Medulla oblongata (tissue), 1 donor: ENCODE data around the gene MRFAP1.
"Not testable (repeated sequence)": the region's sequence is repeated elsewhere in the genome, so short reads cannot be mapped to it uniquely, and the experiment has no call there.

ENCODE experiments used
- DNase-seq: peaks from one replicate; pipeline ENCODE4 v3.0.0-alpha.2; 2015; ENCODE audit errors: extremely low spot score

Gene MRFAP1

GRCh38 chr4:6634746-6635145 lies 5.7 kb upstream of the MRFAP1 start:
- DNase-seq = no peak

- DNase-seq = no peak
Measured at GRCh38 chr4:6639137-6639680, 1.3 kb upstream of the MRFAP1 start.

- peak; percentile 19 for DNase-seq
Measured at GRCh38 chr4:6641164-6641970, 882 bp downstream of the MRFAP1 start.

DNA sequence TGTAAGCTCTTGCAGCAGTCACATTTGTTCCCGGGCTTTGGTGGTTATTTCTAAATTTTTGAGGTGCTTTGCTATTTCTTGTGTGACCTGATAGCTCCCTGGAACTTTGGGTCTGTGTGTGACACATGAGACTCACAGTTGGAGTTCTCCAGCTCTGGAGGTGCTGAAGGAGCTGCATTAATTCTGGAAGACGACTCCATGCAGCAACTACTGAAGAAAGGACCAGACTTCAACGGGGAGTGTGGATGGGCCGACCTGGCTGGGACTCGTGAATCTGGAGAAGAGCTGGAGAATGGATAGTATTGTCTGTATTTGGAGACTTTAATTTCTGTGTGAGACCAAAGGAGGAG lies 1.5 kb downstream of the MRFAP1 start:
- no peak for DNase-seq

DNA sequence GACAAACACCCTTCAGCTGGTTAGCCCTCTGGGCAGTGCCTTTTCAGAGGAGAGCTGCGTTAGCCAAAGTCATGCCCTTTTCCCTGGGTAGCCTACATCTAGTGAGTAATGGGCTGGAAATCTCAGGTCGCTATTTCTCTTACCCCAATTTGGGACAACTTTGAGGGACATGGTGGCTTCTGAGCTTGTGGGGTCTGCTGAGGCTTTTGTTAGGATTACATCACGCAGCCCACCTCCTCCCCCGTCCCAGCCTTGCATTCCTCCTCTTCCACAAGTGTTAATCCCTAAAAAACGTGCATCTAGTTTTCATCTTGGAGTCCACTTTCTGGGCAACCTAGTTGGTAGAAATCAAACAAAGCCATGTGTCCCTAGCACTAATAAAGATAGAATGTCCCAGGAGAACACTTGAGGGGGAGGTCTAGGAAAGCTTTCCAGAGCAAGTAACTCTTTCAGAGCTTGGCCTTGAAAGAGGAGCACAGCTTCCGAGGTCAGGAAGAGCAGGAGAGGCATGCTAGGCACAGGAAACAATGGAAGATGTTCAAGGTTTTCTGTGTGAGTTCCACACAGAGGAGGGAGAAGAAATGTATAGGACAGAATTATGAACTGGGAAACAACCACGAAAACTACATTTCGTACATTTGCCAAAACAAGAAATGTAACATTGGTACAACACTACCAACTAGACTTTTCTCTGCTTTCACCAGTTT lies 2.8 kb downstream of the MRFAP1 start:
- no peak for DNase-seq

GRCh38 chr4:6644792-6645530 lies 4.5 kb downstream of the MRFAP1 start:
- DNase-seq = no peak

GRCh38 chr4:6647169-6647568 lies 6.7 kb downstream of the MRFAP1 start:
- no peak for DNase-seq

DNA sequence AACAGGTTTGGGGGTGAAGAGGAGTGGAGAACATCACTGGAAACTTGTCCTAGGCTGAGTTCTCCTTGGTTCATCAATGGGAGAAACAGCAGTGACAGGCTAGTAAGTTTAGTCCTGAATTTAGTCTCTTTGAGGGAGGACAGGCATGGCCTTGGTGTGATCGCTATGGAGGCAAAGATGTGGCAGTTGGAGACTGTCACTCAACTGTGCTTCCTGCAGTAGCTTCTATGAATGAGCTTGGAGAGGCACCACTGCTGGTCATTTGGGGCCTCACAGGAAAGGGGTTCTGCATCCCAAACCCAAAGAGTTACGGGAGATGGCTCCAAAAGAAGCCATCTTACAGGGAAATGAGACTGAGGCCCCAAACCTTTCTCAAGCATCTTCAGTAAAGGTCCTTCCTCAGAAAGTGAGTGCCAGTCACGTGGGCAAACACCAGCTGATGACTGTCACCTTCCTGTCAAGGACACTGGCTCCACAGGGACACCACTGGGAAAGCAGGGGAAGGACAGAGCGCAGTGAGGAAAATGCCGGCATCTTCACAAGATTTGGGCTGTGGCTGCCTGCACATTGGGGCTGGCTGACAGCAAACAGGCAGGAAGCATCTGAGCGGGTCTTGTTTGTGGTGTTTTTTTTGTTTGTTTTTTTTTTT lies 7.2 kb downstream of the MRFAP1 start:
- DNase-seq = no peak

DNA sequence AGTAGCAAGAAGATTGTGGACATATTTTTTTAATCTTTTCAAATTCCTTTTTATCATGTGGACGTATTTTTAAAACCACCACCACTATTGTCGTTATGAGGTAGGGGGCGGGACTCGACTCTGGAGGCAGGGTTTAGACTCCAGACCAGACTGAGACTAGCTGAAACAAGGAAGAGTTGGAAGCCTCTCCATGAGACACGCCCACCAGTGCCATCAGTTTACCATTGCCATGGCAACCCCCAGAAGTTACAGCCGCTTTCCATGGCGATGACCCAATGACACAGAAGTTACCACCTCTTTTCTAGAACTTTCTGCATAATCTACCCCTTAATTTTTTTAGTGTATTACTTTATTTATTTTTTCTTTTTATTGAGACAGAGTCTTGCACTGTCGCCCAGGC lies 8.7 kb downstream of the MRFAP1 start:
- no peak for DNase-seq

DNA sequence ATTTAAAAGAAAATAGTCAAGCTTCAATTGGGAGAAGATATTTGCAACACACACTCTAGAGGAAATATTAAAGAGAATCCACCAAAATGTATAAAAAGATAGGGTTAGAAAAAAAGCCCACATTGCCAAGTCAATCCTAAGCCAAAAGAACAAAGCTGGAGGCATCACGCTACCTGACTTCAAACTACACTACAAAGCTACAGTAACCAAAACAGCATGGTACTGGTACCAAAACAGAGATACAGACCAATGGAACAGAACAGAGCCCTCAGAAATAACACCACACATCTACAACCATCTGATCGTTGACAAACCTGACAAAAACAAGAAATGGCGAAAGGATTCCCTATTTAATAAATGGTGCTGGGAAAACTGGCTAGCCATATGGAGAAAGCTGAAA lies 13.7 kb downstream of the MRFAP1 start:
- not testable (repeated sequence) for DNase-seq

DNA sequence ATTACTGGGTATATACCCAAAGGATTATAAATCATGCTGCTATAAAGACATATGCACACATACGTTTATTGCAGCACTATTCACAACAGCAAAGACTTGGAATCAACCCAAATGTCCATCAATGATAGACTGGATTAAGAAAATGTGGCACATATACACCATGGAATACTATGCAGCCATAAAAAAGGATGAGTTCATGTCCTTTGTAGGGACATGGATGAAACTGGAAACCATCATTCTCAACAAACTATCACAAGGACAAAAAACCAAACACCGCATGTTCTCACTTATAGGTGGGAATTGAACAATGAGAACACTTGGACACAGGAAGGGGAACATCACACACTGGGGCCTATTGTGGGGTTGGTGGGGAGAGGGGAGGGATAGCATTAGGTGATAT lies 14.8 kb downstream of the MRFAP1 start:
- not testable (repeated sequence) for DNase-seq

GRCh38 chr4:6655924-6656323 lies 15.4 kb downstream of the MRFAP1 start:
- DNase-seq = no peak

- DNase-seq = no peak
Measured at GRCh38 chr4:6657242-6658208, 17.0 kb downstream of the MRFAP1 start.

- no peak for DNase-seq
Measured at GRCh38 chr4:6658209-6658595, 17.7 kb downstream of the MRFAP1 start.

DNA sequence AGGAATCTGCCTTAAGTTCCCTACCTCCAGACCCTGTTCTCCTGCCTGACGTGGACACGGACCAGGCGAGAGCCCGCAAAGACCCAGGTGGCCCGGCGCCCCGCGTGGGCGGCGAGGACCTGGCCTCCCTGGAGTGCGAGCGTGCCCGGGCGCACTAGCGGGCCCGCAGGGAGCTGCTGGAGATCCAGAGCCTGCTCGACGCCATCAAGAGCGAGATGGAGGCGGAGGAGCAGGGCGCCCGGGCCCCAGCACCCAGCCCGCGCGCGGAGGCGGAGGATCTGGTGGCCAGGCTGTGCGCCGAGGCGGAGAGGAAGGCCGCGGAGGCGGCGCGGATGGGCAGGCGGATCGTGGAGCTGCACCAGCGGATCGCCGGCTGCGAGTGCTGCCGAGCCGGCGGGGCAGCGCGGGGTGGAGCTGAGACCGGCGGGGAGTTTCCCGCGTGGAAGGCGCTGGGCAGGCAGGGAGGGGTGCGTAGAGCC lies 18.2 kb downstream of the MRFAP1 start:
- no peak for DNase-seq

DNA sequence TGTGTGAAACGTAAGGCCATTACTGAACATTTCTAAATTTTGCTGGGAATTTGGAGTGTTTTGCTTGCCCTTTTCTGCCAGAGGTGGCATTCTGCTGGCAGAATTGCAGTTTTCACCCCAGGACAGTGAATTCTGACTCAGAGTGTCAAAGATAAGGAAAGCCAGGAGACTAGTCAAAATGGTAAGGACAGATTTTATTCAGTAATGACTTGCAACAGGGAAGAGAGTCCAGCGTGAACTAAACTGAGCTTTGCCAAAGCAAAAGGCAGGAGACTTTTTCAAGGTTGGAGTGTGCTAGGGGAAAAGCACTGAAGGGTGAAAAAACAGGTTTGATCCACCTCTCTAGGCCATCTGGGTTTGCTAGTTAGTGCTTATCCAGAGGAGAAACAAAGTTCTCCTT lies 19.4 kb downstream of the MRFAP1 start:
- DNase-seq = no peak

GRCh38 chr4:6660430-6660829 lies 19.9 kb downstream of the MRFAP1 start:
- DNase-seq = no peak

DNA sequence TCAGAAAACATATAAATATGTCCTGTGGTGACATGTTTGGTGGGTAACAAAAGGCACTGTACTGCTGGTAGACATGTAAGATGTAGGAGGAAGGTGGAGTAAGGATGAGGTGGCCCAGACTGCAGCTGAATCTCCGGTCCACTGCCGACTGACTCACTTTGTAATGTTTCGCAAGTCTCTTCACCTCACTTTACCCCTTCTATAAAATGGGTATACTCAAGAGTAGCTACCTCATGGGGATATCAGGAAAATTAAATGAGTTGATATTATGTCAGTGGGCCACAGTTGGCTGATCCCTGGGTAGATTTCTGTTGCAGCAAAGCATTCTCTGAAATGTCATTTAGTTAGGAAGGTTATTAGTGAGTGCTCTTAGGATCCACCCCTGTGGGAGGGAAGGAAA lies 22.1 kb downstream of the MRFAP1 start:
- DNase-seq = no peak

DNA sequence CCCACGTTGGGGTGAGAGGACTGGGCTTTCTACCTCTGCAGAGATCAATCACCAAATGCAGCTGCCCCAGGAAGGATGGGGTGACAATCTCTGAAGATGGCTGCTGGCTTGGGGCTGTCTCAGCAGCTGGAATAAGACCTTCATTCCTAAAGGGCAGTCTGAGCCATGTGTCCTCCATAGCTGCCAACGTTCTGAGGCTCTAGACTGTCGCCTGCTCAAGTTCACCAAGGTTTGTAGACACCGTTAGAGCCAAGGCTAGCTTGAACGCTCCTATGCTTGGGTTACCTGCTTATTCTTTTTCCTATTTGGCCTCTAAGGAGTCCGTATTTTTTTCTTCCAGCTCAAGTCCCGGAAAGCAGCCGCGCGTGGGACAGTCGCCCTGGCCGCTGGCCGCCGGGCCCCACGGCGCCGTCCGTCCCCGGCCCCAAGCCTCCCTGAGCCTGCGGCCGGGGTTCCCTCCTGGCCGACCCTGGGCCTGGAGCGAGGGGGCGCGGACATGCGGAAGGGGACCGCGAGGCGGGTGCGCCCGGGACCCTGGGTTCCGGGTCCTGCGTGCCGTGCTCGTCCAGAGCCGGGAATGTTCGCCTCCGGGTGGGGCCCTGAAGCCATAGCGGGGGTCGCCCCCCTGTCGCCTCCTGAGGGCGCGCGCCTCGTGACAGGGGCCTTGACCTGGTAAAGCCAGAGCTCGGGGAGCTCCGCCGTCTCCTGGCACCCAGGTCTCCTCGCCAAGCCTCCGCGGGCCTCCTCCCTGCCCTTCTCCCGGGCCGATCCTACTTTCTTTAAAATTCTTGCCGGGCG lies 23.3 kb downstream of the MRFAP1 start:
- no peak for DNase-seq

DNA sequence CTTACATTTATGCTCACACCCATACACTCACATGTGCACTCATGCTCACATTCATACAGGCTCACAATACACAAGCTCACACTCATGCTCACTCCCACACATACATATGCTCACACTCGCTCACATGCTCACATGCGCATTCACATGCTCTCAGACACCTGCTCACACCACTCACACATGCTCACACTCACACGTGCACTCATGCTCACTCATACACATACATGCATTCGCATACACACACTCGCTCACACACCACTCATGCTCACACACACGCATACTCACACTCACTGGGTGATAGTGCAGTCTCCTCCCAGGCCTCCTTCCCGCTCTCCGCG lies 24.8 kb downstream of the MRFAP1 start:
- DNase-seq = no peak
